Inferior parietal cortex (tissue), 1 donor: ENCODE results near the gene SCRN2.

Experiments
- DNase-seq: peaks from one replicate; pipeline ENCODE4 v3.0.0-alpha.2; 2016; ENCODE audit errors: extremely low spot score

SCRN2 gene

DNA sequence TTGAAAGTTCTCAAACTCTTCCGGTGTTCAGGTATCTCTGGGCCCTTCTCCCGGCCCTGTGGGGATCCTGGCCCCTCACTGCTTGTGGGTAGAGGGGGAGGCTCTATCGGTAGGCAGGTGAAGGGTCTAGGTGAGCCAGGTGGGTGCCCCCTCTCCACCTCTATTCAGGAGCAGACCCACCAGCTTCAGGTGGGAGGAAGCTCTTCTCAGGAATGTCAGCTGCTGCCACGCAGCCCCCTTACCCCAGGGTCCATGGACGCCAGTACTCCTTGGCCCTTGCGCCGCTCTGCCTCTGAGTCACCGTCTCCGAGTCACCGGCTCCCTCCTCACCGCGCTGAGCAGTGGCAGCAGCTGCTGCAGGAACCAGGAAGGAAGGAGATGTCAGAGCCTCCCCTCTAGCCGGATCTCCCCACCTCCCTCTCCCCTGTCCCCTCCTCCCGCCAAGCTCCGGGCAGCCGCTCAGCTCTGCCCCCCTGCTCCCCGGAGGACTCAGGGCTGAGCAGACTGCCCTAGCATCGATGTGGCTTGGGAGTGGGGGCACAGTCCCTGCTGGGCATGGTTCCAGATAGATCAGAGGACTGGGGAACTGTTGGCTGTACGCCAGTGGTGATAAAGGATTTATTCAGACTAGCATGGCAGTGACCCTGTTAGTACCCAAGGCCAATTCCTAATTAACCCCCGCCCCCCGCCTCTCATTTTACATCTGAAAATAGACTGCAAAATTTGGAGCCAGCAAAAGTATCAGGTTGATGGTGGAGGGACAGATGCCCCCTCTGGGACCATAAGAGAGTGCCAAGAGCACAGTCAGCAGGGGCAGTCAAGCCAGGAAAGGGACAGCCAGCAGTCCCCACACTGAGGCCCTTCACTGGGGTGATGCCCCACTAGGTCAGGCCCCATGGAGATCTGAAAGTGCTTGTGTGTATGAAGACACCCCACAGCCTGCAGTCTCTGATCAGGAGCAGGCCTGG lies 19.4 kb downstream of the SCRN2 start, which contains the start of gene OSBPL7:
Gene OSBPL7, minus strand, starts transcription at position 371 of the 968 bp plus-strand sequence. CDS start 1,516 bp downstream, outside the sequence.
- DNase-seq, result peak; percentile 72

DNA sequence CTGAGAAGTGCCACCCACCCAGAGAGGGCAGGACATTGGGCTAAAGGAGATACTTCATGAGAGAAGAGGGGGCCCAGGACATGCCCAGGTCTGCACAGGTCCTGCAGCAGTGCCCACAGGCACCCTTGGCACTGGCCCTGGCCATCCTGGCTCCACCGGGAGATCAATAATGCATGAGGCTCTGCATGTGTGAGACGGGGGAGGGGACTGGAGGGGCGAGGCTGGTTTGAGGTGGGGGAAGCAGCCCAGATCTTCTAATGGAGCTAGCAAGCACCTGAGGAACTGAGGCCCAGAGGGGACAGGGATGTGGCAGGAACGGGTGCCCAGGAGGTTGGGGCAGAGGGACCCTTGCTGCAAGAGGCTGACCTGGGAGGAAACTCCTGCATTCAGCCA lies 20.0 kb downstream of the SCRN2 start:
- no peak for DNase-seq

DNA sequence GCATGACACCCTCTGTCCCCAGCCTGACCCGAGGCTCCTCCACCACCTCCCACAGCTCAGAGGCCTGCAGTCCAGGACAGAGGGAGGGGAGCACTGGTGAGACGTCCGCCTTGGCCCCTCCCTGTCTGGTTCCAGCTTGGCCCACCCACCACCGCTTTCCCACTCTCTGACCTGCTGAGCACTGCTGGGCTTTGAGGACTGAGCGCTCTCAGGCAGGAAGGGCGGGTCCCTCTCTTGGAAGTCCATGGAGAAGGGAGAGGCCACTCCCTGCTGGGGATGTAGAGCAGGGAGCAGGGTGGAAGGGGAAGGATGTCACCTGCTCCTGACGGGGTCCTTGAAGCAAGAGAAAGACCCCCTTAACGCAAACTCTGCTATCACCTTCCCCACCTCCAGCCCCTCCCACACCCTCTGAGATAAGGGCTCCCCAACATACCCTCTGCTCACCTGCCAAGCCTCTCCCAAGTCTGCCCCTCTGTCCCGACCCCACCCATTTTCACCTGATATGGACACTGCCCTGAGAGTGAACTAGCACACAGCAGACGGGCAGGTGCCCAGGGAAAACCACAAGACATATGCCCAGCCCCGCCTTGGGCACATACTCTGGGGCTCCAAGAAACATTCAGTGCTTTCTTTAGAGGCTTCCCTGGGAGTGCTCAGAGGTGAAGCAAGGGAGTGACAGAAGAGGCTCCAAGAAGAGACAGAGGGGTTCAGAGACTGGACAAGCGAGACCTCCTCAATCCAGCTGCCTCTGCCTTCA lies 20.9 kb downstream of the SCRN2 start:
- DNase-seq, result no peak

DNA sequence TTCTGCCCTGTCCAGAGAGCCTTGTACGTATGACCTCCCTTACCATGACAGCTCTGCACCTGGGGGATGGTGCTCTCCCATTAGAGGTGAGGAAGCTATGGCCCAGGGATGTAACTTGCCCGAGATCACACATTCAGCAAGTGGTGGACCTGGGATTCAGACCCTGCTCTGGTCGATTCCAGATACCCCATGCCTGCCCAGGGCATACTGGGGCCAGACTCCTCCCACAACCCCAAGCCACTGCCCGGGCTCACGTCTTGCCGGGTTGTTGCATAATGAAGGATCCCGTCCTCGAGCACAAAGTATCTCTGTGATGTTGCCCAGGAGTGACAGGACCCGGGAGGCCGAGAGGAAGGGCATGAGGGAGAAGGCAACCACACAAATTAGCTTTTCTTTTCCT lies 21.6 kb downstream of the SCRN2 start:
- DNase-seq, result no peak

DNA sequence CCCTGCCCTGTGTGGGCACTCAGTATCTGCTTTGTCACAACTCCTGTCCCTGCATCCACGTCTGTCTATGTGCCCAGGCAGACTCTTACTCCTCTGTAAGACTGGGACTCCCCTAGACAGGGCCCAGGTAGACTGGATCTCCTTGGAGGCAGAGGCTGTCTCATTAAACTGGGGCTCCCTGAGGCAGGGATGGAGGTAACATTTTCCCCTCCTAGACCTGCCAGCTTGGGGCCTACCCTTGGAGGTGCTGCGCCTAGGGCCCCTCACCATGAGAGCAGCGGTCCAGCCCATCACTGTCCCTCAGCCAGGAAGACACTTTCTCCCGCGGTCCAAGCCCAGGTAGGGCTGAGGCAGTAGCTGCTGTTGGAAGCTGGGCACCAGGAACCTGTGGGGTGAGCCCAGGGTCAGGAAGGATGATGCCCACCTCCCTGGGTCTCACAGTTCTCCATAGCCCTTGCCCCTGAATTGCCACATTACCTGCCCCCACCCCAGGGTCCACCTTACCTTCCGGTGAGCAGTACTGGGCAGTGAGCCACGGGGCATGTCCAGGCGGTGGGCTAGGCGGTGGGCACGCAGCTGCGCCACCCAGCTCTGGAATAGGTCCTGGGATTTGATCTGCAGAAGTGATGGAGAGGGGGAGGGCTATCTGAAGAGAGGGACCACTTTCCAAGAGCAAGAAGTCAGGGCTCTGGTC lies 22.9 kb downstream of the SCRN2 start:
- no peak for DNase-seq

DNA sequence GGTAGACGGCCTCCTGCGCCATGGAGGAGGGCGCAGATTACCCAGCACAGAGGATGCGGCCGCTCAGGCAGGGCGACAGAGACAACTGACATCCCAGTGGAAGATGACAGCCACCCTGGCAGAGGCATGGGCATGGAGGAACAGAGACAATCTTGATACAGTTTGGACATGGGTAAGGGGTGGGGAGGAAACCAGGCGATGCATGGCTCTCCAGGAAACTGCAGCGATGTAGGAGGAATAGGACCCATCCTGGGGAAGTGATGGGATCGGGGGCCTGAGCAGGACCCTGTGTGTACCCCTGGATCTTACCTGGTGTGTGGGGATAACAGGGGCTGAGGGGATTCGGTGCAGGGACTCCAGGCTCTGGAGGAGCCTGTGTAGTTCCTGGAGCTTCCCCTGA lies 24.1 kb downstream of the SCRN2 start:
- DNase-seq, result no peak

DNA sequence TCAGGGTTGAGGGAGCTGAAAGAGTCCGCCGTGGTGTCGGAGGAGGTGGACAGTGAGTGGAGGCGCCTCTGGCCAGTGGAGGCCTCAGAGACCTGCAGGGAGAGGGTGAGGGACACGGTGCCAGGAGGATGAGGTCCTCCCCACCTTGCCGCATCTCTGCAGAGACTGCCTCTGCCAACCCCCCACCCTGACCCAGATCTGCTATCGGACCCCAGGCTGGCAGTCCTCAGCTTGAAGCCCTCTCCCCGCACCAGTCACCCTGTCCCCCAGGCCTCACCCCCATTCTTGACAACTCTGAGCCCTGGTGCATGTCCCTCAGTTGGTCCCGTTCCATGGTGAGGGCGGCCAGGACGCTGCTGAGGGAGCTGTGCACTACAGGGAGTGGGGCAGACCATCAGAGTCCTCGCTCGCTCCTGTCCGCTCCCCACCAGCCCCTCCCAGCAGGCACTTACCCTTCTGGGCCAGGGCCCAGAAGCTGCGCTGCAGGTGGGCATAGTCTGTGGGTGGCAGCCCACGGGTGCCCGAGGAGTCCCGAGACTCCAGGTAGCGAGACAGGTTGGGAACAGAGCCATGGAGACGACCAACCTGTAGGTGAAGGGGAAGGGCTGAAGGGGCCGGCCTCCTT lies 24.9 kb downstream of the SCRN2 start:
- DNase-seq, result no peak

DNA sequence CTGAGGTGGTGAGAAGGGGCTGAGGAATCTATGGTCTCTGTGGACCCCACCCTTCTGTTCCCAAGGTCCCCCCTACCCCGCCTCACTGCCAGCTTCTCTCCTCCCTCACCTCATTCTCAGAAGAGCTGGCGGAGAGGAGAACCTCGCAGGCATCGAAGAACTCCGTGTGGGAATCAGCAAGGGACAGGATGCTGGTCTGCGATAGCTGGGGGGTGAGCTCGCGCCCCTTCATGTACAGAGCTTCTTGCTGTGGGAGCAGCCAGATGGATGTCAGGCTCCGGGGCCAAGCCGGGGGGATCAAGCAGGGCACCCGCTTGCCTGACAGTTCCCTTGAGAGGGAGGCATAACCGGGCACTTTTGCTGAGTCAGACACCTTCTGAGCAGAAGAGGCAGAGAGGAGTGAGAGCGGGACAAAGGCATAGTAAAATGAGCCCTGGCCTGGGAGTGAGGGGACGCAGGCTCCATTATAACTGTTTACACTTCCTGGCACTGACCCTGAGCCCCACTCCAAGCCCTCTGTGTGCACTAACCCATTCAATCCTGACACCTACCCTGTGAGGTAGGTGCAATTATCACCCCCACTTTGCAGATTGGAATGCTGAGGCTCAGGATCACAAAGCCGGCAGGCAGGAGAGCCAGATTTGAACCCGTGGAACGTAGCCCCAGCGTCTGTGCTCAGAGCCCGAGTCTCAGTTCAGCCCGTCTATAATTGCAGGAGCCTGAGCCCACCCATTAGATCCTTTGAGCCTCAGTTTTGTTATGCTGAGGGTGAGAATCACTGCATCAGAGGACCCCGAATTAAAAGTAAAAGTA lies 25.8 kb downstream of the SCRN2 start:
- DNase-seq, result no peak

DNA sequence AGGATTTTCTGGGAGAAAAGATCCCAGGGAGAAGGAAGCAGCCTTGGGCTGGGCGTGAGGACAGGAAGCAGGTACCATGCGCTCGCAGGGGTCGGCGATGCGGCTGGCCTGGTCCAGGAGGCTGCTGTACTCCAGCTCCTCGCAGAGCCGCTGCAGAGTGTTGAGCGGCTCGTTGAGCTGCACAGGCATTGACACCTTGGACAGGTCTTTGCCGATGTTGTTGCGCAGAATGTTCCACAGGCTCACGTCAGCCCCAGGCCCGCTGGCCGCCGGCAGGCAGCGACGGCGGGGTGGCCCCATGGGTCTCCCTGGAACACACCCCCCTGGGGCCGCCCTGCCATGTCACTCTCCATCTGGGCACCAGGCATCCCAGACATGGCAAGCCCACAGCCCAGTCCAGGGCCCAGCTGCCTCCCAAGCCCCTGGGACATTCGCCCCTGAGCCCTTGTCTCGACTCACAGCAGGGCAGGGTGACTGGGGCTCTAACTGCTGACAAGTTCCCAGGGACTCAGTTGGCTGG lies 27.5 kb downstream of the SCRN2 start:
- DNase-seq, result no peak

DNA sequence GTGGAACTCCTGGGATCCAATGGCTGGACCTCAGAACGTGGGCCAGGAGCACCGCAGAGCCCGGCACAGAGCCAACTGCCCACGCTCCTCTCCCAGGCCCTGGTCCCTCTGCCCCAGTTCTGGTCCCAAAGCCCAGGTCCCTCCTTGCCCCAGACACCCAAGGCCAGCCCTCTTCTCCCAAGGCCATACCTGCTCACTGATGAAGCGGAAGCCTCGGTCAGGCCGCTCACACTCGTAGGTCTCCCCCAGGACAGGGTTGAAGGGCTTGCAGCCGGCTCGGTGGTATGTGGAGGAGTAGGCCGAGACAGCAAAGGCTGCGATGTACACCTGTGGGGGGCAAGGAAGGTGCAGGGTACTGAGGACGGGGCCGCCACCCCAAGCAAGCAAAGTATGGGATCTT lies 28.0 kb downstream of the SCRN2 start:
- DNase-seq, result no peak

DNA sequence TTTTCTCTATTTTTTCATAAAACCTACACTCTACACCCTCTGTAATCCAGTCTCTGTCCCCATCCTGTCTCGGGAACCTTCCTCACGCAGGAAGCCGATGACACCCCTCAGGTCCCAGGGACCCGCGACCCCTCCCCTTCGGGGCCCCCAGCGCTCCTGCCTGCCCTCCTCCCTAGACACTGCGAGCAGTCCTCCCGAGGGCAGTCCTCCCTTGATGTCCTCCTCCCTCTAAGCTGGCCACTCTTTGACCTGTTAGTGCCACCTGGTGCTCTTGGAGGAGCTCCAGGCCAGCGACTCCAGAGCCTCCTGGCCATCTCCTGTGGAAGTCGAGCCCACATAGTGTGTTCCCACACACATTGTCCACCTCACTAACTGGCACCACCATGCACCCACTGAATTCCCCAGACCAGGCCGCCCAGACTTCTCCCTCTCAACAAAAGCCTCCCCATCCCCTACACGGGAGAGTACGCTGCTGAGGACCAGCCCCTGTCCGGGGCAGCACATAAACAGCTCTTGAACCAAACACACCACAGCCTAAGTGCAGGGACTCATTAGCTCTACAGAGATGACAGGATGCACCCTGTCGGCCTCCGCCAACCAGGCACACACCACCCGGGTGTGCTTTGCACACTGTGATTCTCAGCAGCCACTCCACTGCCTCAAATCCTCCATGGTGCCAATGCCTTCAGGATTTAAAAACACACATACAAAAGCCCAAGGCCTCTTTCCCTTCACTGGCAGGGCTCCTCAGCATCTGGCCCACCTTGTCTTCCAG lies 28.7 kb downstream of the SCRN2 start:
- DNase-seq, result no peak

DNA sequence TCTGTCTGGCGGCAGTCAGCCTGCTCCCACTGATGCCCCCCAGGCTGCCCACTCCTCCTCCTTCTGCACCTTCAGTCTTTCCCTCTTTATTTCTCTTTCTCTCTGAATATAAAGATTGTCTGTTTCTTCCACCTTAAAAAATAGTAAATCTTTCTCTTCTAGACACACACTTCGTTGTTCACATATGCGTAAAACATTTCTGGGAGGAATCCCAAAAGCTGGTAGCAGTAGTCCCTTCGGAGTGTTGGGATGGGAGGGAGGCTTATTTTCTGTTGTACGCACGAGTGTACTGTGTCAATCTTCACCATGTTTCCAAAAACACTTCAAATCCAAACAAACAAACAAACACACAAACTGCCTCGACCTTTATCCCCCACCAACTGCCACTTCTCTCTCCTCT lies 29.4 kb downstream of the SCRN2 start:
- DNase-seq, result no peak

DNA sequence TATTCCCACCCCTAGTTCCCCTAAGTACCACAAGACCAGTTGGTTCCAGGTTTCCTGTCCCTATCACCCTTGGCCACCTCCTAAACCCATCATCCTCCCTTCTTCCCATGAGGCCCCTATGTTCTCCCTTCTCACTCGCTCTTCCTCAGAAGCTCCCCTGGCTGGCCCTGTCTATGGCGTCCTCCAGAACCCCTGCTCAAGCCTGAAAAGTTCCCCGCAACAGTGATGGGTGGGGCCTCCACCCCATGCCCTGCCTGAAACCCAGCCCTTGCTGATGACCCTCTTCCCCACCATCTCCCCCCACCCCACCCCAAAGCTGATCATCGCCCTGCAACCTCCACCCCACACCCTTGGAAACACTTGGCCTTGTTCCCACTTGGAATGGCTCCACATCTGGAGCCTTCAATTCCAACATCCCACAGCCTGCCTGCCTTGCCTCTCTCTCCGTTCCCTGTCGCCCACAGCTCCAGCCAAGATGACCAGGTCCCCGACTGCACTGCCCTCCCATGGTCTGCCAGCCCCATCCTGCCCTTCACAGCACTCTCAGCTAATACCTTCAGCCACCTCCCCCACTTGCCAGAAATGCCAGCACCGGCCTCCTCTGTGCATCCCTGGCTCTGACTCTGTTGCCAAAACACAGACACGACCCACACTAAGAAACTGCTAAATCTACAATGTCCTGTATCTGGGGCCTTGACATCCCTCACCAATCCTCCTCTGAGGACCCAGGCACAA lies 30.0 kb downstream of the SCRN2 start:
- no peak for DNase-seq

DNA sequence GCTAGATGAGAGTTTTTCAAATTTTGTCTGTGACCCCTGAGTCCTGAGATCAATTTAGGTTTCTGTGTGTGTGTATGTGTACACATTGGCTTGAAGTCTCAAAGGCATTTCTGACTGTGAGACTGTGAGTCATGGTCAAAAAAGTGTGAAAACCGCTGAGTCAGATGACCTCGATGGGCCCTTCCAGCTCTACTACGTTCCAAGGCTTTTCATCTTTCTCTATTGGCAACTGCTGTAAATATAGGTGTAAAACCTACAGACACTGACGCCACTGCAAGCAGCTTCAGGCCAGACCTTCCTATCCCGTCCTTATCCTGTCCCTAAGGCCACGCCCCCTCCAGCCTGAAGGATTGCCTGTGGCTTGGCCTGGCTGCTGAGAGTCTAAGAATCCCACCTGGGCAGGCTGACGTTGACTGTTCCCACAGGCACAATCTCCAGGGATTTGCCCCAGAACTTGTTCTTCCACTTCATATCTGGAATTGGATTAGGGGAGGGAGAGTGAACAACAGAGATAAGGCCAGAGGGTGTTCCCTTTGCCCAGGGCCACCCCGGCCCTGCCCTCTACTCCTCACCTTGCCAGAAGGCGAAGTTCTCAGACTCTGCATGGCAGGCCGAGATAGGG lies 30.8 kb downstream of the SCRN2 start:
- DNase-seq, result no peak

DNA sequence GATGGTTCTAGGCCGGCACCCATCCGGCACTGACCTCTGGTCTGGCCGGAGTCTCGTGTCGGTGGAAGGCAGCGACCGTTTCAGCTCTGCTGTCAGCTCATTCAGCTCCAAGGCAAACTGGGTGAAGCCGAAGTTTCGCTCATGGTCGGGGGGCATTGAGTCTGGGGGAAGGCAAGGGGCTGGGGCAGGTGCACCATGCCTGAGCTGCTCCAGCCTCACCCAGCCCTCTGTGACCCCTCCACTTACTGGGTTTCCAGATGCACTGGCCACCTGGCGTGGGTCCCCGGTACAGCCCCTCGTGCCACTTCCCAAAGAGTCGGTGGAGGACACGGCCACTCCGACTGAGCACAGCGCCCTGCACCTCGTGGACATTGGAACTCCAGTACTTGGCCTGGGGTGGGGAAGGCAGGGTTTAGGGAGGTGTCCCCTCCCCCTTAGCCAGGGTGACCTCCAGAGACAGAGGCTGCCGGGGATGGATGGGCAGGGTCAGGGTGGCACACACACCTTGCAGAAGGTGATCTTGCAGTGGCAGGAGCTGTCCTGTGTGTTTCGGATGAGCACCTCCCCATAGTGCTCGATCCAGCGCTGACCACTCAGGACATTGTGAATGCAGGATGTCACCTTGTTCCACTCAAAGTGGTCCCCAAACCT lies 32.1 kb downstream of the SCRN2 start:
- DNase-seq, result no peak

DNA sequence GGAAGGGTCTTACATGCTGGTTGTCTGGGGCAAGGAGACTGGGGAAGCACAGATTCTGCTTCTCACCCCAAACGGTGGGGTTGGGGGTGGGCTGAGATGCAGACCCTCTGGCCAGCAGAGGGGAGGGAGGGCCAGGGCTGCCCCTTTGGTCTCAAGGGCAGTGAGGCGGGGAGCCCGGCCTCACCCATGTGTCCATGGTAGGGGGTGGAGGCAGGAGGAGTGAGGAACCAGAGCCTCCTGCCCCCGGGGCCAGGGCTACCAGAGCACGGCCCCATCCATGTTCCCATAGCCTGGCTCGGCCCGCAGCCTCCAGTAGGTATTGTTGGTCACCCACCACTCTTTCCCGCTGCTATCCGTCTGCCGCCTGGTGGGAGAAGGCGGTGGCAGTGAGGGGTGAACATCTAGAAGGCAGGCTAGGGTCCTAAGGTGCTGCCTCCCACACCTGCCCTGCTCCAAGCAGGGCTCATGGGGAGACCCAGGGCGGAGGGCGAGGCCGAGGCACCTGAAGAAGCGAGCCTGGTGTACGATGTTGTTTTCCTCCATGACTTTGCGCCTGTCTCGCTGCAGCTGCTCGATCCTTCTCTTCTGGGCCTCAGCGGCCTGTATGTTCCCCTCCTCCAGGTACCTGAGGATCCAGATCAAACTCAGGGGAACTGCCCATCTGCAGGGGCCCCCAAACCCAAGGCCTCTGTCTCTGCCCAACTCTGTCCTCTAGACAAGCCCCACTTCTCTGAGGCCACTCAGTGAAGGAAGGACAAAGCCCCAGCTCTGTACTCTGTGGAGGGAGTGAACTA lies 32.8 kb downstream of the SCRN2 start:
- no peak for DNase-seq

DNA sequence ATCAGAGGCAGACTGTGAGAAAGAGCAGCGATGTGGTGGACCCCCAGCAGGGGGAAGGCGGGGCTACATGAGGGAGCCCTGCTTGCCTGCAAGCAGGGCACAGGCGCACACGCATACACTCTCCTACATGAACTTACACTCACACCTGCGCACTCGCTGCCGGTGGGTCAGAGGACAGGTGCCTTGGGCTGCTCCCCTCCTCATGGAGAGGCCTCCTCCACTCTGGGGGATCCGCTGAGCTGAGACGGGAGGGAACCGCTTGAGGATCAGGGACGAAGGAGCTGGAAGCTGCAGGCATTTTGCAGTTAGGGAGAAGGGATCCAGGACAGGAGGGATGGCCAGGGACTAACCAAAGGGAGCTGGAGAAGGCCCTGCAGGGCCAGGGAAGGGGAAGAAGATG lies 33.7 kb downstream of the SCRN2 start:
- DNase-seq, result no peak
